Transverse colon (tissue), 4 donors: ENCODE measurements around the gene GOSR2.

Source experiments
- CTCF ChIP-seq, 5 experiments: fragments of 200-600 bp in 3 of 5; fragments of 450-650 bp in 2 of 5; sonication (generic) in 3 of 5; IDR thresholded peaks; 1 replicate in 2 of 5; 2 replicates in 3 of 5; pipeline ENCODE4 v1.5.1; 2016 to 2017; ENCODE audit warnings: antibody characterized with exemption in 5 of 5, inconsistent platforms in 3 of 5, mild to moderate bottlenecking in 2 of 5, moderate library complexity in 1 of 5
- EP300 ChIP-seq: sonication (generic); formaldehyde crosslinking; IDR thresholded peaks from one replicate; pipeline ENCODE4 v1.6.1; 2017; ENCODE audit warnings: antibody characterized with exemption, low read depth
- POLR2AphosphoS5 ChIP-seq, 3 donors: sonication (generic); formaldehyde crosslinking; IDR thresholded peaks; one replicate each; pipeline ENCODE4 v1.6.1; 2016; ENCODE audit warnings: antibody characterized with exemption in 3 of 3

GRCh38 chr17:46942441-46943217 is 19.7 kb downstream of the GOSR2 start:
- TF ChIP-seq CTCF (IDR thresholded peaks at IDR 0.05): peak; percentile 75 to 84 (median 81)
- no peak for TF ChIP-seq EP300
- no peak for TF ChIP-seq POLR2AphosphoS5 (IDR thresholded peaks at IDR 0.05)
